GM15510 (cell line): Measurements from ENCODE around the gene EPN1.

Source experiments
- POLR2A ChIP-seq: IDR thresholded peaks from 3 replicates; pipeline ENCODE4 v1.6.1; 2011; ENCODE audit warnings: borderline replicate concordance; ENCODE audit not compliant: insufficient read length; ENCODE audit errors: extremely low read depth

The EPN1 gene

DNA sequence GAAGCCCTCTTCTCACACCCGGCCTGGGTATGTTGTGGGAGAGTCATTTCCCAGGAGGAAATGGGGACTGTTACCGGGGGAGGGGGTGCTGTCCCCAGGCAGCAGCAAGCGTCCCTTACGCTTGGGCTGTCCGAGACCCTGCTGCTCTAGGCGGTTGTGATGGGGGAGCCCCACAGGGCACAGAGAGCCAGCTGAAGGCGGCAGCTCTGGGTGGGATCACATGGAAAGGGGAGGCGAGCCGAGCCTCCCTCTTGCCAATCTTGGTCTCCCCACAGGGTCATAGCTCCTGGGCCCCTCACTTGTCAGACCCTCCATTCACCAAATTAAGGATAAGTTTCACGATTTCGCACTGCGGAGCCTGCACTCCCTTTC is 22.0 kb downstream of the EPN1 start:
- no peak for TF ChIP-seq POLR2A

DNA sequence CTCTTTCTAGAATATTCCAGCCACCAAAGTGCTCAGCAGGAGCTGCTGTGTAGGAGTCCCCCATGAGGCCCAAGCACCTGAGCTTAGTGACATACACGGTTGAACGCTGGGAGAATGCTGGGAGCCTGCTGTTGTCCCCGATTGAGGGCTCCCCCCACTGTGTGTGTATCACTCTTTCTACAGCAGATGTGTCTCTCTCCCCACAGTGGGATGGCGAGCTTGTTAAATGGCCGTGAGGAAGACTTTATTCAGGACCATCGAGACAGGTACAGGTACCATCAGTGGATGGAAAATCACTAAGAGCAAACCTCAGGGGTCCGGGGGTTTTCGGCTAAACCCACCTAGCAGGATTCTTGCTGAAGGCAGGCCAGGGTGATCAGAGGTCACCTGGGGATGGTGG is 22.7 kb downstream of the EPN1 start:
- TF ChIP-seq POLR2A, result no peak

DNA sequence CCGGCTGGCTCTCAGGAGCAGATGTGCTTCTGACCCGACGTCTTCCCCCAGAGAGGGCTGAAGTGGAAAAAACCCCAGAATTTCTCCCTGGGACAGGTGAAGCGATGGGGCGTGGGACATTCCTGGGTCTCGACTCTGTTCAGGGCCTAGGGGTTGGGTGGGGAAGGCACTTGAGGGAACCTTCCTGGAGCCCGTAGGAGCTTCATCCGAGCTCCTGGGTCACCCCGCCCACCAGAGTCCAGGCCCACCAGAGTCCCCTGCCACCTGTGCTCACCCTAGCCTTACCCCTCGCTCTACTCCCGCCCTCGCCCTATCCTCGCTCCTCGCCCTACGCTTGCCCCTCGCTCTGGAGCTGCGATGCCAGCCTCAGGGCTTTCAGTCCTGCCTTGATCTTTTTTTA is 23.2 kb downstream of the EPN1 start:
- TF ChIP-seq POLR2A, result no peak

DNA sequence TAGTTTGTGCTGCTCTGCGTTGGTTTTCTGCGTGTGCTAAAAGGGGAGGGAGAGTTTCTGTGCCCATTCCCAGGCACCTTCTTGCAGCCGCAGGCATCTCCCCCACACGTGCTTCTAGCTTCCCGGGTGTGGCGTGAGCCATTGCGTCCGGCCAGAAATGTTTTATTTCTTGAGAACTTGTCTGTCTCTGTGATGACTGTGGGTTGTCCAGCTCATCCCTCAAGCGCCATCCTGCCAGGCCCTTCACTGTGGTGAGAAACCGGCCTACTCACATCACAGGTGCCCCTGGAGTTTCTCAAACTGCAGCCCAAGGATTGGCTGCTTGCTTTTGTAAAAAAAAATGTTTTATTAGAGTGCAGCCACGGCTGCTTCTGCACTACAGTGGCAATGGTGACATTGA is 24.2 kb downstream of the EPN1 start:
- no peak for TF ChIP-seq POLR2A

DNA sequence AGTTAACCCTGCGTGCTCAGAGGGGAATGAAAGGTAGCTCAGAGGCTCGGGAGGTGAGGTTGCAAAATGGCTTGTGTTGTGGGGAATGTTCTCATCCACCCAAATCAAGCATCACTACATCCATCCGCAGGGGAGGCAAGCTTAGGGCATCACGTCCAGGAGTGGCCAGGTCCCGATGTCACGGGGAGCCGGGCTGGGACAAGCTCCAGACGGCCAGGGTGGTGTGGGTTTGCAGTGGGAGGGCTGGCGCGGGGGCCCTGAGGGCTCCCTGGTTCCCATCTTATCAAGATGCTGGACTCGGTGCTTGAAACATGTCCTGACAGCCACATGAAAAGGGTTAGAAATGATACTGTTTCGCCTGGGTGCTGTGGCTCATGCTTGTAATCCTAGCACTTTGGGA is 25.8 kb downstream of the EPN1 start:
- no peak for TF ChIP-seq POLR2A

DNA sequence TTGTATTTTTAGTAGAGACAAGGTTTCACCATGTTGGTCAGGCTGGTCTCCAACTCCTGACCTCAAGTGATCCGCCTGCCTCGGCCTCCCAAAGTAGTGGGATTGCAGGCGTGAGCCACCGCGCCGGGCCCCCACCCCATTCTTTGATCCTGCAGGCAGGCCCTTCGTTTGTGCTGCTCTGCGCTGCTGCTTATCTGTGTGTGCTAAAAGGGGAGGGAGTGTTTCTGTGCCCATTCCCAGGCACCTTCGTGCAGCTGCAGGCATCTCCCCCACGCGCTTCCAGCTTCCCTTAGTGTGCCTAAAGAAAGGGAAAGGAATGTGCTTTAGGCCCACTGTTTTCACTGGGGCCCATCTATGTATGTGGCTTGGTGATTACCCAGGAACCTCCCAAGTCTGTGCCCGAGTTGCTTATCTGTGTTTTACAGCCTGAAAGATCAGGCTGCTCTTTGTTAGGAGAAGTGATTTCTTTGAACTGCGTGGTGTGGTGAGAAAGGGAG is 27.2 kb downstream of the EPN1 start:
- TF ChIP-seq POLR2A, result no peak

DNA sequence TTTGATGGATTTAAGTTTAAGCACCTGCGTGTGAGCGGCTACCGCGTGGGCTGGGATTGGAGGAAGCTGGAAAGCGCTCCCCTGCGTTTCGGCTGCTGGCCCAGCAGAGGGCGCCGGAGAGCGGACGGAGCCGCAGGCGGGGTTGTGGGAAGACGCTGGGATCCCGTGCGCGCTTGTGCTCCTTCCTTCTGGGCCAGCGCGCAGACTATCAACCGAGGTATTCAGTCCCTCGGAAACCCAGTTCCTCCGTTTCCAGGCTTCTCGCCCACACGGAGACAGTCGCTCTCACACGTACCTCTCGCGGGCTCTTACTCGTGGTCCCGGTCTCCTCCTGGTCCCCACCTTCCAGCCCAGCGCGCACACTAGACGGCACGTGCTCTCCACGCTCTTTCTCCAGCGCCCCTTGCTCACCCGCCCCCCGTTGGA is 28.8 kb downstream of the EPN1 start:
- TF ChIP-seq POLR2A, result no peak

DNA sequence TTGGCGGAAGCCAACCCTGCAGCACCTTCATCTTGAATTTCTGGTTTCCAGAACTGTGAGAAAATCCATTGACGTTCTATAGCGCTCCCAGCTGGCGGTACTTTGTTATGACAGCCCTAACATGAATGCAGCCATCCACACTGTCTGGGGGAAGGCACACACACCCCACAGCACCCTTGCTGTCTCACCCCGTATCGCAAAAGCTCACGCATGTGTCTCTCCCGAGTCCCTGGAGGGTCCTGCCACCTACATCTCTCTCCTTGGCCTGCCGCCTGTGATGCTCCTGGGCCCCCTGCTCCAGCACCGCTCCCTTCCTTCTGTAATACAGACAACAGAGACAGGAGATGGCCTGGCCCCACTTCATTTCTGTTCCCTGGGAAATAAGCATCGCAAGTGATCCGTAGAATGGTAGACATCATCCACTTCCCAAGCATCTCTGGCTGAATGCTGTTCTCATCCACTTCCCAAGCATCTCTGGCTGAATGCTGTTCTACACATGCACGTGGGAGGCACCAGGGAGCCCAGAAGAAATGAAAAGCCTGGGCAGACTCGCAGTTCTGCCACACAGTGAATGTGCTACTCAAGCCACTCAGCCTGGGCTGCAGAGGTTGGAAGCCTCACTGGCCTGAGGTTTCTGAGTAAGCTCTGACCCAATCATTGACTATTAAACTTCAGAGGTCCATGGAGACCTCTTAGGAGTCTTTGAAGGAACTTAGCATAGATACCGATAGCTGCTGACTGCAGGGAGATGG is 29.6 kb downstream of the EPN1 start:
- TF ChIP-seq POLR2A, result no peak

DNA sequence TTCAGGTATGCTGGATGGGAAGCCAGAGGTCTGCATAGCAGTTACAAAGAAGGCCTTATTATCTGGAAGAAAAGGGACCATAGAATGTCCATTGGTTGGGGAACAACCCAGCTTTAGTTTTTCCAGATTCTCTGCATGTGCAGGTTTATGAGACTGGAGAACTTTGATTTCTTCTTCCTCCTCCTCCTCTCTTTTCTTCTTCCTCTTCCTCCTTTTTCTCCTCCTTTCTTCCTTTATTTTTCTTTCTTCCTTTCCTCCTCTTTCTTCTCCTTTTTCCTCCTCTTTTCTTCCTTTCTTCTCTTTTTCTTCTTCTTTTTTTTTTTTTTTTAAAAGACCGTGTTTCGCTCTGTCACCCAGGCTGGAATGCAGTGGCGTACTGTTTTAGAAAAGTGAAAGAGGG is 30.9 kb downstream of the EPN1 start:
- TF ChIP-seq POLR2A, result no peak

DNA sequence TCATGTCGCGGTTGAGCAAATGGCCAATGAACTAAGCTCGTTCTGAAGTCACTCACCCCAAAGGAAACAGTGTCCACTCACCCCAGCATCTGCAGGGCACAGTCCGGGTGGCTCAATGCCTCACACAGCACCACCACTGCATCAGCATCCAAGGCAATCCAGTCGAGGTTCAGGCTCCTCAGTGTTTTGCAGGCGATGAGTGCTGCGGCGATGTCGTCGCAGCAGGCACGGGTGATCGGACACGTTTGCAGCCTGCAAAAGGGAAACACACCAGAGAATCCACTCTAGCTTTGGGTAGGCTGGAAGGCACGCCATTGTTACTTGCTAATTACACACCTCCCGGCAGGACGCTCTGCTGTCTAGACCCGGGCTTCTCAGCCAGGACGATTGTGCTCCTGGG is 36.7 kb downstream of the EPN1 start:
- TF ChIP-seq POLR2A, result no peak

DNA sequence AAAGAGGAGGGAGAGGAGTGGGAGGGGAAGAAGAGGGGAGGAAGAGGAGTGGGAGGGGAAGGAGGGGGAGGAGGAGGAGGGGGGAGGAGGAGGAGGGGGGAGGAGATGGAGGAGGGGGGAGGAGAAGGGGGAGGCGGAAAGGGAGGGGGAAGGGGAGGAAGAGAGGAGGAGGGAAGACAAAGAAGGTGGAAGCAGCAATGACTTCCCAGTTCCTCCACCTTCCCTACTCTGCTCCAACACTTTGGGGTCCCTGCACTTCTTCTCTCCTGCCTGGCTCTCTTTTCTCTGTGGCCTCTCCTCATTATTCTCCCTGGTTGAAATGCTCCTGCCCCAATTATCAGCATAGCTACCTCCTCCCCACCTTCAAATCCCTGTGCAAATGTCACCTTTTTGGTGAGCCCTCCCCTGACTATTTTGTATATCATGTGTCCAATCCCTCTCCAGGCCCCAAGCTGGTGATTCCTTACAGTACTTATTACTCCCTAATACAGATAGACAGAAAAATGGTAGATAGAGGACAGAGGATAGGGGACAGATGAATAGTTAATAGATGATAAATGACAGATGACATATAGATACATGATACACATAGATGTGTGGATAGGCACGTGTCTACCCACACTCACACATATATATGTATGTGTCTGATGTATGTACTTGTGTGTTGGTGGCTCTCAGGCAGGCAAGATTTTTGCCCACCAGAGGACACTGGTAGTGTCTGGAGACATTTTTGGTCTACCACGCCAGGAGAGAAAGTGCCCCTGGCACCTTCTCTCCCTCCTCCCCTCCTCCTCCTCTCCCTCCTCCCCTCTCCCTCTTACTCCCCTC is 38.0 kb downstream of the EPN1 start:
- TF ChIP-seq POLR2A, result no peak

DNA sequence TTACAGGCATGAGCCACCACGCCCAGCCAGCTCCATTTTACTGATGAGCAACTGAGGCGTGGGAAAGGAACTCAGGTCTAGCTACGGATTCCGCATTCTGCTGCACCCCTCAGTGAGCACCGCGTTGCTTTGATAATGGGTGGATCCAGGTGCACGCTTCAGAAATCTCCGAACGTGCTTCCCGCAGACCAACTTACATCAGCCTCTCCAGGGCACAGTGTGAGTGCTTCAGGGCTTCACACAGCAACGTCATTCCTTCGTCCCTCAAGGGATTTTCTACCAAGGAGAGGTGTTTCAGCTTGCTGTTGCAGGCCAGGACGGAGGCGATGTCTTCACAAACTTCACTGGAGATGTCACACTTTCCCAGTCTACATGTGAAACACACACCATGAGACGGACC is 41.5 kb downstream of the EPN1 start:
- no peak for TF ChIP-seq POLR2A

DNA sequence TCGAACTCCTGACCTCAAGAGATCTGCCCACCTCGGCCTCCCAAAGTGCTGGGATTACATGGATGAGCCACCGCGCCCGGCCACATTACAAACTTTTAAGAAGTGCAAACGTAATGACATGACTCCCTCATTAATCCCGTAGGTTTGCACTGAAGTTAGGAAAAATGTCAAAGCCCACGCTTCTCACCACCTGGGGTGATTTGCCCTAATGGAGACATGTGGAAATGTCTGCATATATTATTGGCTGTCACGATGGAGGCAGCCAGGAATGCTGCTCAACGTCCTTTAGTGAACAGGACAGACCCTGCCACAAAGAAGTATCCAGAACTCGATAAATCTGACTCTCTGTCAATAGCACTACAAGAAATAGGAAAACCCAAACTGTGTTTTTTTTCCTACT is 42.2 kb downstream of the EPN1 start:
- no peak for TF ChIP-seq POLR2A

DNA sequence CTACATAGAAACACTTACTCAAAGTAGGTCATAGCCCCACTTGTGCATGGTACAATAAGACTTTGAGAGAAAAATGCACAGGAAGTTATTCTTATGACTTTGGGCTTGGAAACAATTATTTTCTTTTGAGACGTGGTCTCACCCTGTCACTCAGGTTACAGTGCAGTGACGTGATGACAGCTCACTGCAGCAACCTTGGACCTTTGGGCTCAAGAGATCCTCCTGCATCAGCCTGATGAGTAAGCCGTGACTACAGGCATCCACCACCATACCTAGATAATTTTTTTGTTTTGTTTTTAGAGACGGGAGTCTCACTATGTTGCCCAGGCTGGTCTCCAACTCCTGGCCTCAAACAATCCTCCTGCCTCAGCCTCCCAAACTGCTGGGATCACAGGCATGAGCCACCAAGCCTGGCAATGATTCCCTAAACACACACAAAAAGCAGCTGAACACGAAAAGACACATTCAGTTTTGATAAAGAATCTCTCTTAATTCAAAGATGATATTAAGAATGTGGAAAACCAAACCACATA is 45.3 kb downstream of the EPN1 start:
- TF ChIP-seq POLR2A, result no peak

DNA sequence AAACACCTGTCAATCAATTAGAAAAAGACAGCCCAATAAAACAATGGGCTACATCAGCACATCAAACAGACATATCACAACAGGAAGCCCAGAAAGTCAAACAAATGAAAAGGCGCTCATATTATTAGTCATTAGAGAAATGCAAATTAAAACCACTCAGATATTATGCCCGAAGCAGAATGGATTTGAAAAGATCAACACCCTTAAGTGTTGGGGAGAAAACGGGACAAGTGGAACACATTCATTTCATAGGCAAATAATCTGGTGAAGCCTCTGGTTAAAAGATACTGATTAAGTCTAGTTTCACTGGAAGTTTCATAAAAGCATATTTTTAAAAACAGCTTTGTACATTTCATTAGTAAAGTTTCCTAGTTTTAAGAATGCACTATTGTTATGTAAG is 45.8 kb downstream of the EPN1 start:
- TF ChIP-seq POLR2A, result no peak

DNA sequence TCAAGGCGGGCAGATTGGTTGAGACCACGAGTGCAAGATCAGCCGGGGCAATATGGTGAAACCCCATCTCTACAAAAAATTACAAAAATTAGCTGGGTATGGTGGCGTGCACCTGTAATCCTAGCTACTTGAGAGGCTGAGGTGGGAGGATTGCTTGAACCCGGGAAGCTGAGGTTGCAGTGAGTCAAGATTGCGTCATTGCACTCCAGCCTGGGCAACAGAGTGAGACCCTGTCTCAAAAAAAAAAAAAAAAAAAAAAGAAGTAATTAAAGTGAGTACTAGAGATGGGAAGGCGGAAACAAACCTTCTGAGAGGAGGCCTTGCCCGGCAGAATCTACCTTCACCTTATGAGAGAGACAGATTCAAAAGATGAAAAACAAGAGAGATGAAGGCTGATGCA is 48.5 kb downstream of the EPN1 start:
- TF ChIP-seq POLR2A, result no peak
